Testis (tissue), 3 donors: ENCODE data around the gene U2SURP. TPM values are rescaled to one million over a fixed set of nuclear protein-coding genes. Genes with fewer than 3 reads are reported as not detected.

Experiments
- DNase-seq: peaks from one replicate; pipeline ENCODE4 v3.0.0-alpha.2; 2019
- H3K27ac ChIP-seq, 2 donors: fragments of 200-600 bp; sonication (generic); one replicate each; pipeline ENCODE4 v1.5.1; 2019
- H3K27me3 ChIP-seq: fragments of 200-600 bp; sonication (generic); one replicate; pipeline ENCODE4 v1.5.1; 2019
- H3K36me3 ChIP-seq: fragments of 200-600 bp; sonication (generic); one replicate; pipeline ENCODE4 v1.5.1; 2017; ENCODE audit warnings: low read depth; ENCODE audit errors: missing control alignments
- H3K4me1 ChIP-seq: fragments of 200-600 bp; sonication (generic); one replicate; pipeline ENCODE4 v1.5.1; 2019
- H3K4me3 ChIP-seq, 2 donors: fragments of 200-600 bp; sonication (generic); one replicate each; pipeline ENCODE4 v1.5.1; 2017 to 2019
- H3K9me3 ChIP-seq: fragments of 200-600 bp; sonication (generic); one replicate; pipeline ENCODE4 v1.5.1; 2017
- CTCF ChIP-seq, 3 experiments: fragments of 450-650 bp in 2 of 3; fragments of 200-600 bp in 1 of 3; sonication (generic) in 1 of 3; IDR thresholded peaks; one replicate each; pipeline ENCODE4 v1.5.1; 2016 to 2019; ENCODE audit warnings: antibody characterized with exemption in 3 of 3, mild to moderate bottlenecking in 2 of 3, moderate library complexity in 1 of 3
- POLR2A ChIP-seq: fragments of 450-650 bp; IDR thresholded peaks from one replicate; pipeline ENCODE4 v1.6.1; 2017; ENCODE audit warnings: antibody characterized with exemption, mild to moderate bottlenecking, moderate library complexity
- WGBS, 2 donors: methylation state at CpG; one replicate each; pipeline ENCODE4 v1.1.5; 2018; 5-methylcytosine and 5-hydroxymethylcytosine counted together
- intact Hi-C: fragments of 100-400 bp; cut with DNase I; formaldehyde crosslinking; loops from one replicate; pipeline ENCODE4 v1.15.1; 2023; ENCODE audit warnings: low total_unique reads
- polyA plus RNA-seq: library from polyadenylated mRNA; stranded (reverse); fragments of 350-450 nt; fragmentation: Illumina TruSeq; extraction: RNeasy Lipid Tissue Mini Kit (QIAGEN cat#74804); gene quantifications from one replicate; pipeline ENCODE4 v1.2.3, GENCODE V29; 2014; ENCODE audit warnings: low read depth, low replicate concordance; ENCODE audit not compliant: insufficient read depth
- total RNA-seq, 2 donors: library from RNA; depleted of rRNA; stranded (reverse); fragments of >200 nt; gene quantifications; one replicate each; pipeline ENCODE4 v1.2.3, GENCODE V29; 2016

The U2SURP gene
- total and polyA plus RNA-seq, 3 donors from 2014 or later, result 38.1 to 112 (median 110) TPM

- H3K9me3 ChIP-seq, result no peaks in the 10 kb centered on the region
- H3K27ac ChIP-seq, result peak overlapping the region; percentile 18 to 45
- no peaks in the 10 kb centered on the region for H3K4me1 ChIP-seq
- intact Hi-C loops, result no loop called here
- DNase-seq, result no peak
- peak overlapping the region; percentile 51 to 53 for H3K4me3 ChIP-seq
- H3K27me3 ChIP-seq, result no peaks in the 10 kb centered on the region
- TF ChIP-seq CTCF (IDR thresholded peaks at IDR 0.05) (no peak), POLR2A (no peak)
- H3K36me3 ChIP-seq, result no peaks in the 10 kb centered on the region
- WGBS, 2 donors, result 2% methylated on average over 19 to 35 of the region's 35 CpGs
Observed at GRCh38 chr3:142963234-142963515, 38.2 kb upstream of the U2SURP start.

- DNase-seq, result no peak
- H3K4me3 ChIP-seq, result peak within 1 kb of the TSS; percentile 51 to 66
- no peaks in the 10 kb centered on the region for H3K4me1 ChIP-seq
- TF ChIP-seq CTCF (IDR thresholded peaks at IDR 0.05) (no peak), POLR2A (no peak)
- H3K27me3 ChIP-seq, result no peaks in the 10 kb centered on the region
- 1 to 10% methylated on average over 4 to 85 of the region's 117 CpGs for WGBS, 2 donors
- no peaks in the 10 kb centered on the region for H3K36me3 ChIP-seq
- intact Hi-C loops, result no loop called here
- H3K9me3 ChIP-seq, result no peaks in the 10 kb centered on the region
- H3K27ac ChIP-seq, result peak within 1 kb of the TSS; percentile 18 to 45
Observed at GRCh38 chr3:142963516-142964448, 37.6 kb upstream of the U2SURP start, which contains the start of gene PAQR9. Gene PAQR9 (minus strand): TSS chr3:142963674. CDS start chr3:142963336, 338 bp downstream.

GRCh38 chr3:142965581-142965980 lies 35.8 kb upstream of the U2SURP start:
- no peaks in the 10 kb centered on the region for H3K4me1 ChIP-seq
- H3K27ac ChIP-seq, result no peak overlapping the region
- TF ChIP-seq CTCF (IDR thresholded peaks at IDR 0.05), result no peak
- DNase-seq, result no peak
- H3K36me3 ChIP-seq, result no peaks in the 10 kb centered on the region
- H3K4me3 ChIP-seq, result no peak overlapping the region
- WGBS, 2 donors, result 79 to 85% methylated on average over 3 of the region's 3 CpGs
- intact Hi-C loops, result no loop called here
- no peaks in the 10 kb centered on the region for H3K27me3 ChIP-seq
- H3K9me3 ChIP-seq, result no peaks in the 10 kb centered on the region

- H3K4me1 ChIP-seq, result no peaks in the 10 kb centered on the region
- H3K9me3 ChIP-seq, result no peaks in the 10 kb centered on the region
- no peaks in the 10 kb centered on the region for H3K36me3 ChIP-seq
- H3K27ac ChIP-seq, result no peak overlapping the region
- intact Hi-C loops, result no loop called here
- DNase-seq, result no peak
- WGBS, 2 donors, result 95 to 100% methylated on average over 2 of the region's 2 CpGs
- H3K4me3 ChIP-seq, result no peak overlapping the region
- no peaks in the 10 kb centered on the region for H3K27me3 ChIP-seq
- TF ChIP-seq POLR2A (no peak), CTCF (IDR thresholded peaks at IDR 0.05) (no peak)
Observed at GRCh38 chr3:142966808-142967207, 34.6 kb upstream of the U2SURP start.
